ENCODE measurements around the gene ATP1A1.
A peak's percentile ranks its signal among the peaks of the same experiment; 100 is the strongest.

The ATP1A1 gene

GRCh38 chr1:116415200-116415698, 42.2 kb downstream of the ATP1A1 start:
- DNase-seq (ENCODE audit: low spot score) = no peak

- no peak for DNase-seq (ENCODE audit: low spot score)
Observed at GRCh38 chr1:116415699-116416533, 42.9 kb downstream of the ATP1A1 start.

GRCh38 chr1:116416854-116417513, 43.9 kb downstream of the ATP1A1 start:
- no peak for DNase-seq (ENCODE audit: low spot score)

GRCh38 chr1:116417678-116418077, 44.6 kb downstream of the ATP1A1 start:
- no peak for DNase-seq (ENCODE audit: low spot score)

GRCh38 chr1:116418091-116418830, 45.2 kb downstream of the ATP1A1 start:
- peak; percentile 89 for DNase-seq (ENCODE audit: low spot score)

GRCh38 chr1:116420417-116421200, 47.6 kb downstream of the ATP1A1 start:
- DNase-seq (ENCODE audit: low spot score) = no peak

GRCh38 chr1:116424438-116424837, 51.4 kb downstream of the ATP1A1 start:
- DNase-seq (ENCODE audit: low spot score) = no peak

- DNase-seq (ENCODE audit: low spot score) = no peak
Observed at GRCh38 chr1:116424863-116425262, 51.8 kb downstream of the ATP1A1 start.

- DNase-seq (ENCODE audit: low spot score) = no peak
Observed at GRCh38 chr1:116425987-116426386, 52.9 kb downstream of the ATP1A1 start.

- no peak for DNase-seq (ENCODE audit: low spot score)
Observed at GRCh38 chr1:116426401-116426800, 53.4 kb downstream of the ATP1A1 start.

- DNase-seq (ENCODE audit: low spot score) = no peak
Observed at GRCh38 chr1:116428576-116428975, 55.5 kb downstream of the ATP1A1 start.

GRCh38 chr1:116429821-116430374, 56.9 kb downstream of the ATP1A1 start:
- no peak for DNase-seq (ENCODE audit: low spot score)

GRCh38 chr1:116431870-116432500, 58.9 kb downstream of the ATP1A1 start:
- no peak for DNase-seq (ENCODE audit: low spot score)

- DNase-seq (ENCODE audit: low spot score) = no peak
Observed at GRCh38 chr1:116432655-116433265, 59.7 kb downstream of the ATP1A1 start.

GRCh38 chr1:116433275-116434257, 60.5 kb downstream of the ATP1A1 start:
- peak; percentile 29 for DNase-seq (ENCODE audit: low spot score)

- no peak for DNase-seq (ENCODE audit: low spot score)
Observed at GRCh38 chr1:116434849-116435248, 61.8 kb downstream of the ATP1A1 start.

GRCh38 chr1:116435806-116436610, 63.0 kb downstream of the ATP1A1 start:
- no peak for DNase-seq (ENCODE audit: low spot score)

GRCh38 chr1:116436611-116436970, 63.5 kb downstream of the ATP1A1 start:
- DNase-seq (ENCODE audit: low spot score) = no peak
